OCI-LY1 (cell line): ENCODE measurements around the gene SSH2.
A peak's percentile ranks its signal among the peaks of the same experiment; 100 is the strongest.

ENCODE experiments used
- H2AFZ ChIP-seq: fragments of 200-600 bp; sonication (generic), shearing (Covaris generic); 2 replicates; pipeline ENCODE4 v1.6.0; 2014; ENCODE audit warnings: antibody characterized with exemption, mild to moderate bottlenecking, low read length
- H3F3A ChIP-seq: fragments of 200-600 bp; sonication (generic), shearing (Covaris generic); 2 replicates; pipeline ENCODE4 v1.6.0; 2014; ENCODE audit warnings: mild to moderate bottlenecking, antibody characterized with exemption, low read length, moderate library complexity; ENCODE audit not compliant: insufficient read depth
- H3K27ac ChIP-seq: fragments of 200-600 bp; sonication (generic); 2 replicates; pipeline ENCODE4 v1.5.1; 2014; ENCODE audit warnings: low read length, mixed run types, mild to moderate bottlenecking, low read depth; ENCODE audit not compliant: poor library complexity, severe bottlenecking
- H3K27me3 ChIP-seq: fragments of 200-600 bp; sonication (generic); 2 replicates; pipeline ENCODE4 v1.6.0; 2014; ENCODE audit warnings: antibody characterized with exemption, mild to moderate bottlenecking, low read length, moderate library complexity; ENCODE audit not compliant: insufficient read depth
- H3K36me3 ChIP-seq: fragments of 200-600 bp; sonication (generic); 2 replicates; pipeline ENCODE4 v1.6.1; 2014; ENCODE audit warnings: mild to moderate bottlenecking, antibody characterized with exemption, low read length, moderate library complexity, mixed read lengths; ENCODE audit not compliant: insufficient read depth
- H3K4me1 ChIP-seq: fragments of 200-600 bp; sonication (generic); 2 replicates; pipeline ENCODE4 v1.5.1; 2014; ENCODE audit warnings: mild to moderate bottlenecking, low read length, moderate library complexity; ENCODE audit not compliant: insufficient read depth, severe bottlenecking
- H3K4me2 ChIP-seq: fragments of 200-600 bp; sonication (generic), shearing (Covaris generic); 2 replicates; pipeline ENCODE4 v1.6.1; 2014; ENCODE audit warnings: low read length
- H3K4me3 ChIP-seq: fragments of 200-600 bp; sonication (generic); 2 replicates; pipeline ENCODE4 v1.5.1; 2014; ENCODE audit warnings: low read length, low read depth, mild to moderate bottlenecking, mixed read lengths; ENCODE audit not compliant: poor library complexity, severe bottlenecking
- H3K79me2 ChIP-seq: fragments of 200-600 bp; shearing (Covaris generic); 2 replicates; pipeline ENCODE4 v1.6.1; 2016; ENCODE audit warnings: mixed run types, low read length, mixed read lengths; ENCODE audit not compliant: insufficient read depth
- H3K9ac ChIP-seq: fragments of 200-600 bp; sonication (generic), shearing (Covaris generic); 2 replicates; pipeline ENCODE4 v1.6.1; 2014; ENCODE audit warnings: mild to moderate bottlenecking, low read length, mixed read lengths
- H3K9me2 ChIP-seq: fragments of 200-600 bp; sonication (generic), shearing (Covaris generic); 2 replicates; pipeline ENCODE4 v1.6.1; 2014; ENCODE audit warnings: low read depth, mild to moderate bottlenecking, low read length, mixed read lengths
- H3K9me3 ChIP-seq: fragments of 200-600 bp; shearing (Covaris generic); 2 replicates; pipeline ENCODE4 v1.6.1; 2014; ENCODE audit warnings: low read length, mixed read lengths
- H4K20me1 ChIP-seq: fragments of 200-600 bp; sonication (generic), shearing (Covaris generic); 2 replicates; pipeline ENCODE4 v1.6.0; 2016; ENCODE audit warnings: mild to moderate bottlenecking, low read length; ENCODE audit not compliant: insufficient read depth
- EZH2 ChIP-seq: fragments of 200-600 bp; sonication (generic), shearing (Covaris generic); IDR thresholded peaks from 2 replicates; pipeline ENCODE4 v1.8.0; 2017; ENCODE audit warnings: borderline replicate concordance, mixed run types, mild to moderate bottlenecking, antibody characterized with exemption, low read length, moderate library complexity, mixed read lengths
- TF ChIP-seq, protein P1 (sequence below): fragments of 200-600 bp; sonication (generic), shearing (Covaris generic); IDR thresholded peaks from 2 replicates; pipeline ENCODE4 v1.5.1; 2017; ENCODE audit warnings: mild to moderate bottlenecking, antibody characterized with exemption, low read length, moderate library complexity, mixed read lengths

The SSH2 gene

DNA sequence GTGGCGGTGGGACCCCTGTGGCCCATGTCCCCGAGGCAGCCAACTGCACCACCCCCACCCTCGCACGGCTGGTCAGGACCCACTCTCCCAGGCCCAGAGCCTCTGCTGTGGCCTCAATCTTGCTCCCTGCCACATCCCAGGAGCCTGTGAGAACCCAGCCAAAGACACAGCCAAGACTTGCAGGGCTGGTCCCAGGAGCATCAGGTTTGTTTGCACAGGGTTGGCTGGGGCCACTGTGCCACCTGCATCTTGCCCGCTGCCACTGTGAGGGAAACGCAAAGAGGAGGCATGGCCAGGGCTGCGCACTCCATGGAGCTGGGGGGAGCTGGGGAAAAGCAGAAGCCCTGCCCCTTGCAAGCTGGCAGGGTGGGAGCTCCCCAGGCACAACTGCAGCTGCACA, 92.5 kb downstream of the SSH2 start:
- H3K9ac ChIP-seq, result no peak overlapping the region
- H3K4me1 ChIP-seq, result peaks cover 28% of the 10 kb centered on the region
- no peaks in the 10 kb centered on the region for H3F3A ChIP-seq
- H3K9me2 ChIP-seq, result no peaks in the 10 kb centered on the region
- H3K27ac ChIP-seq, result peak overlapping the region; percentile 93
- H4K20me1 ChIP-seq, result no peaks in the 10 kb centered on the region
- no peaks in the 10 kb centered on the region for H3K9me3 ChIP-seq
- no peaks in the 10 kb centered on the region; the same call in 1 of the 2 replicates for H3K36me3 ChIP-seq
- no peaks in the 10 kb centered on the region for H3K27me3 ChIP-seq
- no peak overlapping the region for H3K4me2 ChIP-seq
- no peak overlapping the region for H3K4me3 ChIP-seq
- H2AFZ ChIP-seq, result no peak overlapping the region
- no peaks in the 10 kb centered on the region for H3K79me2 ChIP-seq
- TF ChIP-seq EZH2, result no peak
- TF ChIP-seq, protein P1, sequence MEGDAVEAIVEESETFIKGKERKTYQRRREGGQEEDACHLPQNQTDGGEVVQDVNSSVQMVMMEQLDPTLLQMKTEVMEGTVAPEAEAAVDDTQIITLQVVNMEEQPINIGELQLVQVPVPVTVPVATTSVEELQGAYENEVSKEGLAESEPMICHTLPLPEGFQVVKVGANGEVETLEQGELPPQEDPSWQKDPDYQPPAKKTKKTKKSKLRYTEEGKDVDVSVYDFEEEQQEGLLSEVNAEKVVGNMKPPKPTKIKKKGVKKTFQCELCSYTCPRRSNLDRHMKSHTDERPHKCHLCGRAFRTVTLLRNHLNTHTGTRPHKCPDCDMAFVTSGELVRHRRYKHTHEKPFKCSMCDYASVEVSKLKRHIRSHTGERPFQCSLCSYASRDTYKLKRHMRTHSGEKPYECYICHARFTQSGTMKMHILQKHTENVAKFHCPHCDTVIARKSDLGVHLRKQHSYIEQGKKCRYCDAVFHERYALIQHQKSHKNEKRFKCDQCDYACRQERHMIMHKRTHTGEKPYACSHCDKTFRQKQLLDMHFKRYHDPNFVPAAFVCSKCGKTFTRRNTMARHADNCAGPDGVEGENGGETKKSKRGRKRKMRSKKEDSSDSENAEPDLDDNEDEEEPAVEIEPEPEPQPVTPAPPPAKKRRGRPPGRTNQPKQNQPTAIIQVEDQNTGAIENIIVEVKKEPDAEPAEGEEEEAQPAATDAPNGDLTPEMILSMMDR, result no peak

DNA sequence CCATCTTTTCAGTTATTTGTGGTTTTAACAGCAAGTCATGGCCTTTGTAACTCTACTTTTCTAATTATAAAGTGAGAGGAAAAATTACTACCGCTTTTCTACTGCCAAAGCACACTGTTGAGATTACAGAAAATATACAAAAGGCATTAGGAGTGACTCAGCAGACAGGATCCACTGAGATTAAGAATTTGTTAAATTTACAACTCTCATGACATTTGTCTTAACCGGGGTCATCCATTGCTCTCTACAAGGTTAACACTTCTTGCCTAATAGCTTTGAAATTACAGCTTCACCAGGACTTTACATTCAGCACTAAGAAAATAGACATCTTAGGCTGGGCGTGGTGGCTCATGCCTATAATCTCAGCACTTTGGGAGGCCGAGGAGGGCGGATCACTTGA, 93.4 kb downstream of the SSH2 start:
- H3K36me3 ChIP-seq, result no peaks in the 10 kb centered on the region; the same call in 1 of the 2 replicates
- no peaks in the 10 kb centered on the region for H3K9me3 ChIP-seq
- H3K9me2 ChIP-seq, result no peaks in the 10 kb centered on the region
- no peaks in the 10 kb centered on the region for H3F3A ChIP-seq
- peak overlapping the region; percentile 30 for H3K4me3 ChIP-seq
- H2AFZ ChIP-seq, result no peak overlapping the region
- H3K4me2 ChIP-seq, result peak overlapping the region; percentile 48
- peak overlapping the region; percentile 93 for H3K27ac ChIP-seq
- peak overlapping the region; percentile 52 for H3K9ac ChIP-seq
- H4K20me1 ChIP-seq, result no peaks in the 10 kb centered on the region
- TF ChIP-seq, protein P1, result no peak
- TF ChIP-seq EZH2, result no peak
- H3K27me3 ChIP-seq, result no peaks in the 10 kb centered on the region
- peaks cover 36% of the 10 kb centered on the region for H3K4me1 ChIP-seq
- H3K79me2 ChIP-seq, result no peaks in the 10 kb centered on the region

DNA sequence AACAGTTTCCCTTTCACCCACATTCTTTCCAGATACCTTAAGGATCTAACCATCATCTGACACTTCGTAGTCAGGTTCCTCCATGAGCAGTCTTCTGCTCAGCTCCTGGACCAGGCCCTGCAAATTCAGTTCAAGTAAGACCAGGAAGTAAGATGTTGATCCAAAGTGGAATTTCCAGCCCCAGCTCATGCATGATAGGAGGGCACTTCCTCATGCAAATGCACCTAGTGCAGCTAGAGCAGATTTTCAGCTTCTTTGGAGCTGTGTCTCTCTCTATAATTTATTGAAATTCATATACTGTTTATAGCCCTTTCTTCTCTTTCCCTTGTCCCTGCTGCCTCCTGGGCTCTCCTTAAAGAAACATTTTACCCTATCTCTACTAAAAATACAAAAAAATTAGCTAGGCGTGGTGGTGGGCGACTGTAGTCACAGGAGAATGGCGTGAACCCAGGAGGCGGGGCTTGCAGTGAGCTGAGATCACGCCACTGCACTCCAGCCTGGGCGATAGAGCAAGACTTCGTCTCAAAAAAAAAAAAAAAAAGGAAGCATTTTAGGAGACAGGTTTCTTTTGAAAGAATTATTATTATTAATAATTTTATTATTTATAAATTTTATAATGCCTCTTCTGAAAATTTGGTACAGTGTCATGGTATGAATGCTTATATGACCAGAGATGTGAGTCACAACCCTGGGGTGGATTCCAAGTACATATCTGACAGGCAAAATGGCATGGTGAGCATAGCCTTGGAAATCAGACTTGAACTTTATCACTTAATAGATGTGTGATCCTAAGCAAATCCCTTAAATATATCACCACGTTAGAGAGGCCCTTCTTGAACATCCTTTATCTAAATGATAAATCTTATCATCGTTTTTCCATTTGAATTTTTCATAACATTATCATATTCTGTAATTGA, 94.3 kb downstream of the SSH2 start:
- TF ChIP-seq, protein P1, result no peak
- TF ChIP-seq EZH2, result no peak
- no peaks in the 10 kb centered on the region for H3K27me3 ChIP-seq
- no peaks in the 10 kb centered on the region; the same call in 1 of the 2 replicates for H3K36me3 ChIP-seq
- peak overlapping the region; percentile 55 for H3K4me3 ChIP-seq
- peak overlapping the region; percentile 61 for H3K9ac ChIP-seq
- H3K4me2 ChIP-seq, result peak overlapping the region; percentile 68
- H3K4me1 ChIP-seq, result peaks cover 46% of the 10 kb centered on the region
- H4K20me1 ChIP-seq, result no peaks in the 10 kb centered on the region
- no peaks in the 10 kb centered on the region for H3F3A ChIP-seq
- H3K9me3 ChIP-seq, result no peaks in the 10 kb centered on the region
- no peak overlapping the region for H2AFZ ChIP-seq
- peak overlapping the region; percentile 93 for H3K27ac ChIP-seq
- H3K9me2 ChIP-seq, result no peaks in the 10 kb centered on the region
- no peaks in the 10 kb centered on the region for H3K79me2 ChIP-seq
